ENCODE data around the gene CCDC24. TPM values are rescaled to one million over a fixed set of nuclear protein-coding genes. Genes with fewer than 3 reads are reported as not detected.

CCDC24 gene
- total and polyA plus RNA-seq, 9 of the 15 experiments (the other 6 are each of a cell fraction or from before 2014, with no cell fraction given): 0.31 to 4.5 (median 1.5) TPM

GRCh38 chr1:44038876-44039657 is 47.7 kb downstream of the CCDC24 start:
- ChIA-PET POLR2A (interaction anchor here (1.0 to 1.1 kb wide), 2 partner anchors 9 to 76 kb away, joined by 3 read pairs; no protein-coding TSS in a partner anchor), CTCF (ENCODE audit: low intra/inter-chr PET ratio) (interaction anchor here (0.9 kb wide), 1 partner anchor 33 kb away, joined by 4 read pairs; no protein-coding TSS in a partner anchor)
- Histone ChIP-seq H4K20me1 (replicated peaks; ENCODE audit: control insufficient read depth, insufficient read depth, low read length) (no peaks in the 10 kb centered on the region), H3K4me1 (replicated peaks in 1 of 2; ENCODE audit: control insufficient read depth in 2 of 2, insufficient read depth in 2 of 2, low read length in 2 of 2) (peaks cover 46 to 50% of the 10 kb centered on the region in 2 experiments), H2AFZ (ENCODE audit: low read depth, low read length) (no peak overlapping the region), H3K79me2 (ENCODE audit: control insufficient read depth, insufficient read depth, low read length) (no peaks in the 10 kb centered on the region), H3K9me3 (replicated peaks; ENCODE audit: control insufficient read depth, insufficient read depth, low read depth, low read length) (no peaks in the 10 kb centered on the region), H3K27me3 (ENCODE audit: control insufficient read depth in 2 of 2, insufficient read depth in 2 of 2, low read length in 2 of 2) (no peaks in the 10 kb centered on the region), H3K4me3 (no peak overlapping the region), H3K36me3 (ENCODE audit: control insufficient read depth, insufficient read depth, low read length) (no peaks in the 10 kb centered on the region), H3K27ac (ENCODE audit: extremely low read depth, low read depth, low read length) (no peak overlapping the region), H3K9me1 (ENCODE audit: control insufficient read depth, insufficient read depth, low read length) (no peaks in the 10 kb centered on the region), H3K4me2 (ENCODE audit: insufficient read depth, low read length) (no peak overlapping the region), H3K9ac (ENCODE audit: insufficient read depth in 1 of 2, low read depth in 2 of 2, low read length in 2 of 2) (no peak overlapping the region)
- ATAC-seq (no peak), FAIRE-seq (peak; percentile 74), DNase-seq (ENCODE audit: extremely low read depth in 1 of 4, low spot score in 3 of 4) (peak in 1 of 4 experiments; percentile 58)
- in situ Hi-C loops (cut with MboI) (no loop called here), intact Hi-C loops (cut with micrococcal nuclease) (loop anchor here (5.0 kb wide), 1 partner anchor 92 kb away; the partner anchor contains the start of gene IPO13)
- no TSS peak for BruUV-seq (replicated peaks)
- WGBS (ENCODE audit: insufficient coverage, low coverage, missing lambda C conversion rate): 13% methylated on average over 2 of the region's 2 CpGs
- TF ChIP-seq NRF1 (conservative IDR thresholded peaks at IDR 0.05 in 1 of 2, IDR thresholded peaks at IDR 0.05 in 1 of 2): no peak
- TF ChIP-seq ZBTB7A (IDR thresholded peaks at IDR 0.05; ENCODE audit: borderline replicate concordance, control insufficient read depth, low read depth, low read length): no peak
- TF ChIP-seq SAFB (IDR thresholded peaks at IDR 0.05; ENCODE audit: borderline replicate concordance, low read depth, low read length): no peak
- no peak for TF ChIP-seq ADNP (tag; IDR thresholded peaks at IDR 0.05)
- TF ChIP-seq HIVEP1 (CRISPR knock-in tag; IDR thresholded peaks at IDR 0.05): no peak
- no peak for TF ChIP-seq CEBPB (tag; IDR thresholded peaks at IDR 0.05)
- peak; percentile 19; the same call in 1 of the 2 replicates for TF ChIP-seq MAFG (tag; conservative IDR thresholded peaks at IDR 0.05)
- no peak for TF ChIP-seq SRSF3 (IDR thresholded peaks at IDR 0.05; ENCODE audit: insufficient read depth, low read length)
- 0 out of 2 replicates have a peak, but pooled peaks have one; percentile 48 for TF ChIP-seq JUN (IDR thresholded peaks at IDR 0.05; ENCODE audit: borderline replicate concordance, low read depth, low read length)
- TF ChIP-seq JUN (CRISPR knock-in tag; IDR thresholded peaks at IDR 0.05; ENCODE audit: borderline replicate concordance): no peak
- TF ChIP-seq, protein P1, sequence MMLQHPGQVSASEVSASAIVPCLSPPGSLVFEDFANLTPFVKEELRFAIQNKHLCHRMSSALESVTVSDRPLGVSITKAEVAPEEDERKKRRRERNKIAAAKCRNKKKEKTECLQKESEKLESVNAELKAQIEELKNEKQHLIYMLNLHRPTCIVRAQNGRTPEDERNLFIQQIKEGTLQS (IDR thresholded peaks at IDR 0.05): peak; percentile 46
- TF ChIP-seq, protein P1 (CRISPR knock-in tag; conservative IDR thresholded peaks at IDR 0.05): no peak
- TF ChIP-seq BHLHE40 (IDR thresholded peaks at IDR 0.05; ENCODE audit: low read length): no peak
- TF ChIP-seq ZNF778 (CRISPR knock-in tag; IDR thresholded peaks at IDR 0.05): no peak
- TF ChIP-seq, protein P2, sequence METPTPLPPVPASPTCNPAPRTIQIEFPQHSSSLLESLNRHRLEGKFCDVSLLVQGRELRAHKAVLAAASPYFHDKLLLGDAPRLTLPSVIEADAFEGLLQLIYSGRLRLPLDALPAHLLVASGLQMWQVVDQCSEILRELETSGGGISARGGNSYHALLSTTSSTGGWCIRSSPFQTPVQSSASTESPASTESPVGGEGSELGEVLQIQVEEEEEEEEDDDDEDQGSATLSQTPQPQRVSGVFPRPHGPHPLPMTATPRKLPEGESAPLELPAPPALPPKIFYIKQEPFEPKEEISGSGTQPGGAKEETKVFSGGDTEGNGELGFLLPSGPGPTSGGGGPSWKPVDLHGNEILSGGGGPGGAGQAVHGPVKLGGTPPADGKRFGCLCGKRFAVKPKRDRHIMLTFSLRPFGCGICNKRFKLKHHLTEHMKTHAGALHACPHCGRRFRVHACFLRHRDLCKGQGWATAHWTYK (CRISPR knock-in tag; IDR thresholded peaks at IDR 0.05): no peak
- no peak for TF ChIP-seq TSHZ1 (CRISPR knock-in tag; IDR thresholded peaks at IDR 0.05)
